HEK293 (cell line): ENCODE results near the gene PPIL3.

Source experiments
- CTCF ChIA-PET: fragments of 350-600 bp; formaldehyde crosslinking; extraction: SDS; loops from one replicate; lab custom pipeline; 2021; ENCODE audit warnings: antibody characterized with exemption; lab: Yijun Ruan, JAX
- POLR2A ChIA-PET: fragments of 300-600 bp; formaldehyde crosslinking; extraction: SDS; loops from one replicate; lab custom pipeline; 2020; ENCODE audit warnings: antibody characterized with exemption, inconsistent platforms; lab: Yijun Ruan, JAX
- H3K27ac ChIP-seq: fragments of 200-500 bp; sonication (Bioruptor generic); 2 replicates; pipeline ENCODE4 v1.5.1; 2014; ENCODE audit warnings: low read depth, low read length, control low read depth, inconsistent platforms; ENCODE audit errors: extremely low read depth
- H3K36me3 ChIP-seq, 2 experiments: fragments of 200-500 bp in 1 of 2; sonication (Bioruptor generic) in 1 of 2; 1 replicate in 1 of 2; 2 replicates in 1 of 2; pipeline ENCODE4 v1.5.1; 2014 to 2017; ENCODE audit warnings: inconsistent platforms in 2 of 2, low read length in 2 of 2; ENCODE audit not compliant: control insufficient read depth in 2 of 2, insufficient read depth in 1 of 2
- H3K4me1 ChIP-seq: fragments of 200-500 bp; sonication (Bioruptor generic); 2 replicates; pipeline ENCODE4 v1.5.1; 2014; ENCODE audit warnings: mild to moderate bottlenecking, low read length, inconsistent platforms; ENCODE audit not compliant: control insufficient read depth, insufficient read depth
- H3K4me3 ChIP-seq: 2 replicates; pipeline ENCODE4 v1.5.1; 2011; ENCODE audit warnings: low read depth, mild to moderate bottlenecking, control low read depth, low read length, moderate library complexity
- H3K9me3 ChIP-seq: fragments of 200-500 bp; sonication (Bioruptor generic); 2 replicates; pipeline ENCODE4 v1.5.1; 2014; ENCODE audit warnings: low read depth, low read length, inconsistent platforms; ENCODE audit not compliant: control insufficient read depth, insufficient read depth
- GLI2 ChIP-seq: fragments of 450-650 bp; formaldehyde crosslinking; IDR thresholded peaks from 2 replicates; pipeline ENCODE4; 2017; ENCODE audit warnings: missing biosample characterization, missing genetic modification characterization, low read depth, borderline replicate concordance
- KLF9 ChIP-seq: fragments of 450-650 bp; formaldehyde crosslinking; IDR thresholded peaks from 2 replicates; pipeline ENCODE4 v1.5.1; 2016; ENCODE audit warnings: missing biosample characterization, missing genetic modification characterization, low read depth
- OSR2 ChIP-seq: fragments of 450-650 bp; formaldehyde crosslinking; IDR thresholded peaks from 2 replicates; pipeline ENCODE4 v1.5.1; 2016; ENCODE audit warnings: missing biosample characterization, missing genetic modification characterization
- PRDM1 ChIP-seq: fragments of 450-650 bp; formaldehyde crosslinking; IDR thresholded peaks from 2 replicates; pipeline ENCODE4; 2016; ENCODE audit warnings: missing biosample characterization, missing genetic modification characterization
- SP2 ChIP-seq: fragments of 450-650 bp; formaldehyde crosslinking; IDR thresholded peaks from 2 replicates; pipeline ENCODE4 v1.5.1; 2016; ENCODE audit warnings: missing biosample characterization, missing genetic modification characterization
- SP7 ChIP-seq: fragments of 450-650 bp; formaldehyde crosslinking; IDR thresholded peaks from 2 replicates; pipeline ENCODE4 v1.5.1; 2016; ENCODE audit warnings: missing biosample characterization, missing genetic modification characterization
- YY2 ChIP-seq: fragments of 450-650 bp; formaldehyde crosslinking; IDR thresholded peaks from 2 replicates; pipeline ENCODE4 v1.5.1; 2016; ENCODE audit warnings: missing biosample characterization, missing genetic modification characterization
- ZBTB17 ChIP-seq: fragments of 450-650 bp; formaldehyde crosslinking; IDR thresholded peaks from 2 replicates; pipeline ENCODE4 v1.5.1; 2016; ENCODE audit warnings: missing biosample characterization, missing genetic modification characterization
- ZBTB21 ChIP-seq: fragments of 450-650 bp; formaldehyde crosslinking; IDR thresholded peaks from 2 replicates; pipeline ENCODE4 v1.5.1; 2017; ENCODE audit warnings: missing biosample characterization, missing genetic modification characterization
- ZEB2 ChIP-seq: fragments of 450-650 bp; formaldehyde crosslinking; IDR thresholded peaks from 2 replicates; pipeline ENCODE4 v1.5.1; 2016; ENCODE audit warnings: missing biosample characterization, missing genetic modification characterization
- ZFHX2 ChIP-seq: fragments of 450-650 bp; formaldehyde crosslinking; conservative IDR thresholded peaks from 2 replicates; pipeline ENCODE4 v1.5.1; 2016; ENCODE audit warnings: missing biosample characterization, missing genetic modification characterization
- ZNF138 ChIP-seq: fragments of 450-650 bp; formaldehyde crosslinking; IDR thresholded peaks from 2 replicates; pipeline ENCODE4 v1.5.1; 2016; ENCODE audit warnings: missing biosample characterization, missing genetic modification characterization, borderline replicate concordance
- ZNF23 ChIP-seq: fragments of 450-650 bp; formaldehyde crosslinking; IDR thresholded peaks from 2 replicates; pipeline ENCODE4 v1.5.1; 2016; ENCODE audit warnings: missing biosample characterization, missing genetic modification characterization, borderline replicate concordance
- ZNF24 ChIP-seq: fragments of 450-650 bp; formaldehyde crosslinking; IDR thresholded peaks from 2 replicates; pipeline ENCODE4 v1.5.1; 2016; ENCODE audit warnings: missing biosample characterization, missing genetic modification characterization
- ZNF341 ChIP-seq: fragments of 450-650 bp; formaldehyde crosslinking; IDR thresholded peaks from 2 replicates; pipeline ENCODE4; 2016; ENCODE audit warnings: low read depth, missing biosample characterization, missing genetic modification characterization
- ZNF473 ChIP-seq: fragments of 450-650 bp; formaldehyde crosslinking; IDR thresholded peaks from 2 replicates; pipeline ENCODE4 v1.5.1; 2017; ENCODE audit warnings: missing biosample characterization, missing genetic modification characterization
- ZNF560 ChIP-seq: fragments of 450-650 bp; formaldehyde crosslinking; IDR thresholded peaks from 2 replicates; pipeline ENCODE4 v1.5.1; 2017; ENCODE audit warnings: missing biosample characterization, missing genetic modification characterization, borderline replicate concordance
- ZNF610 ChIP-seq: fragments of 450-650 bp; formaldehyde crosslinking; IDR thresholded peaks from 2 replicates; pipeline ENCODE4 v1.5.1; 2016; ENCODE audit warnings: missing biosample characterization, missing genetic modification characterization, borderline replicate concordance
- ZNF629 ChIP-seq: fragments of 450-650 bp; formaldehyde crosslinking; IDR thresholded peaks from 2 replicates; pipeline ENCODE4 v1.5.1; 2017; ENCODE audit warnings: missing biosample characterization, missing genetic modification characterization
- ZNF747 ChIP-seq: fragments of 450-650 bp; formaldehyde crosslinking; IDR thresholded peaks from 2 replicates; pipeline ENCODE4 v1.5.1; 2016; ENCODE audit warnings: missing biosample characterization, missing genetic modification characterization
- ZNF792 ChIP-seq: fragments of 450-650 bp; formaldehyde crosslinking; IDR thresholded peaks from 2 replicates; pipeline ENCODE4 v1.5.1; 2016; ENCODE audit warnings: missing biosample characterization, missing genetic modification characterization
- TF ChIP-seq, protein P1 (sequence below): fragments of 450-650 bp; formaldehyde crosslinking; IDR thresholded peaks from 2 replicates; pipeline ENCODE4 v1.5.1; 2017; ENCODE audit warnings: missing biosample characterization, missing genetic modification characterization
- TF ChIP-seq, protein P2 (sequence below): fragments of 450-650 bp; formaldehyde crosslinking; IDR thresholded peaks from 2 replicates; pipeline ENCODE4 v1.5.1; 2016; ENCODE audit warnings: missing biosample characterization, missing genetic modification characterization
- TF ChIP-seq, protein P3 (sequence below): fragments of 450-650 bp; formaldehyde crosslinking; IDR thresholded peaks from 2 replicates; pipeline ENCODE4 v1.5.1; 2016; ENCODE audit warnings: missing biosample characterization, missing genetic modification characterization

Gene PPIL3

DNA sequence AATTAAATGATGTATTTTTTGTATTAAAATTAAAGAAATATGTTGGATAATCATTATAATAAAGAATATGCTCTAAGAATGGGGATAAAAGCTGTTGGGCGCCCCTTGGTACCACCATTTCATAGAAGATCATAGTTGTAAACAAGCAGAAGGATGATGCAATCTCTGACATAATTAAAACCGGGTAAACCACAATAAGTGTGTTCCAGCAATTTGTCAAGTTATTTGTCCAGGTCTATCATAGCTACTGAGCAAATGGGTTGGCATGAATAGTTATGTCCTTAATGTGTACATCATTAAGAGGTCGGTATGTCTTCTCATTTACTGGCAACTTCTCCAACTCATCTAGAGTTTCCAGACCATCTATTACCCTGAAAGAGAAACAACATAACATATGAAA is 17.7 kb downstream of the PPIL3 start:
- POLR2A ChIA-PET, result no interaction called here
- TF ChIP-seq, protein P1, sequence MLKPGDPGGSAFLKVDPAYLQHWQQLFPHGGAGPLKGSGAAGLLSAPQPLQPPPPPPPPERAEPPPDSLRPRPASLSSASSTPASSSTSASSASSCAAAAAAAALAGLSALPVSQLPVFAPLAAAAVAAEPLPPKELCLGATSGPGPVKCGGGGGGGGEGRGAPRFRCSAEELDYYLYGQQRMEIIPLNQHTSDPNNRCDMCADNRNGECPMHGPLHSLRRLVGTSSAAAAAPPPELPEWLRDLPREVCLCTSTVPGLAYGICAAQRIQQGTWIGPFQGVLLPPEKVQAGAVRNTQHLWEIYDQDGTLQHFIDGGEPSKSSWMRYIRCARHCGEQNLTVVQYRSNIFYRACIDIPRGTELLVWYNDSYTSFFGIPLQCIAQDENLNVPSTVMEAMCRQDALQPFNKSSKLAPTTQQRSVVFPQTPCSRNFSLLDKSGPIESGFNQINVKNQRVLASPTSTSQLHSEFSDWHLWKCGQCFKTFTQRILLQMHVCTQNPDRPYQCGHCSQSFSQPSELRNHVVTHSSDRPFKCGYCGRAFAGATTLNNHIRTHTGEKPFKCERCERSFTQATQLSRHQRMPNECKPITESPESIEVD (tag by site-specific recombination), result 0 out of 2 replicates have a peak, but pooled peaks have one; percentile 30
- TF ChIP-seq ZBTB17 (tag by site-specific recombination) (0 out of 2 replicates have a peak, but pooled peaks have one; percentile 11), ZBTB21 (tag by site-specific recombination) (0 out of 2 replicates have a peak, but pooled peaks have one; percentile 16), ZNF473 (tag by site-specific recombination) (no peak), ZNF560 (tag by site-specific recombination) (no peak), ZNF792 (tag by site-specific recombination) (no peak), OSR2 (peak; percentile 45), GLI2 (tag by site-specific recombination) (no peak), ZNF629 (tag by site-specific recombination) (peak; percentile 47), ZNF138 (tag by site-specific recombination) (no peak), ZEB2 (peak; percentile 52; the same call in 1 of the 2 replicates), SP7 (tag by site-specific recombination) (0 out of 2 replicates have a peak, but pooled peaks have one; percentile 42)
- Histone ChIP-seq H3K4me3 (no peak overlapping the region), H3K9me3 (no peaks in the 10 kb centered on the region), H3K4me1 (peaks cover 2% of the 10 kb centered on the region; the same call in 1 of the 2 replicates), H3K27ac (no peak overlapping the region), H3K36me3 (peaks cover 44 to 53% of the 10 kb centered on the region in 2 experiments)
- CTCF ChIA-PET, result interaction anchor here (0.6 kb wide), 1 partner anchor 288 kb away, joined by 3 read pairs; no protein-coding TSS in a partner anchor

DNA sequence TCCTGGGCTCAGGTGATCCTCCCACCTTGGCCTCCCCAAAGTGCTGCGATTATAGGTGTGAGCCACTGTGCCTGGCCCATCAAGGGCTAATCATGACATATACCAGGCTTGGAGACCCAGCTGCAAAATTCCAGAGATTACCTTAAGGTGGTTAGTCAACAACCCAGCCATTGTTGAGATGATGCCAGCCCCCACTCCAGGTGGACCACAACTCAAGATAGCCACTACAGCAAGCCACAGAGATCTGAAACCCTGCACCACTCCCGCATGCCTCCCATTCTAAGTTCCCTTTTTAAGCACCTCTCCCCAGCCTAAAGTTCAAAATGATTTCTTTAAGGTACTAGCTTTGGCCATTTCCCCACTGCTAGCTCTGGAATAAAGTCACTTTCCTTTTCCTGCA is 19.9 kb downstream of the PPIL3 start:
- TF ChIP-seq ZNF24, result no peak
- TF ChIP-seq ZNF747 (tag by site-specific recombination), result no peak
- TF ChIP-seq SP2, result no peak
- TF ChIP-seq, all 188 proteins: peak for 0
- Histone ChIP-seq H3K4me3 (no peak overlapping the region), H3K27ac (no peak overlapping the region), H3K9me3 (no peaks in the 10 kb centered on the region), H3K4me1 (peaks cover 2% of the 10 kb centered on the region; the same call in 1 of the 2 replicates), H3K36me3 (peaks cover 25 to 33% of the 10 kb centered on the region in 2 experiments)
- POLR2A ChIA-PET, result interaction anchor here (0.6 to 1.3 kb wide), 2 partner anchors 20 to 267 kb away, joined by 4 read pairs; partner anchors contain the start of genes NIF3L1 and PPIL3
- CTCF ChIA-PET, result interaction anchor here (0.6 to 0.7 kb wide), 3 partner anchors 265 to 1409 kb away, joined by 3 read pairs; no protein-coding TSS in a partner anchor

DNA sequence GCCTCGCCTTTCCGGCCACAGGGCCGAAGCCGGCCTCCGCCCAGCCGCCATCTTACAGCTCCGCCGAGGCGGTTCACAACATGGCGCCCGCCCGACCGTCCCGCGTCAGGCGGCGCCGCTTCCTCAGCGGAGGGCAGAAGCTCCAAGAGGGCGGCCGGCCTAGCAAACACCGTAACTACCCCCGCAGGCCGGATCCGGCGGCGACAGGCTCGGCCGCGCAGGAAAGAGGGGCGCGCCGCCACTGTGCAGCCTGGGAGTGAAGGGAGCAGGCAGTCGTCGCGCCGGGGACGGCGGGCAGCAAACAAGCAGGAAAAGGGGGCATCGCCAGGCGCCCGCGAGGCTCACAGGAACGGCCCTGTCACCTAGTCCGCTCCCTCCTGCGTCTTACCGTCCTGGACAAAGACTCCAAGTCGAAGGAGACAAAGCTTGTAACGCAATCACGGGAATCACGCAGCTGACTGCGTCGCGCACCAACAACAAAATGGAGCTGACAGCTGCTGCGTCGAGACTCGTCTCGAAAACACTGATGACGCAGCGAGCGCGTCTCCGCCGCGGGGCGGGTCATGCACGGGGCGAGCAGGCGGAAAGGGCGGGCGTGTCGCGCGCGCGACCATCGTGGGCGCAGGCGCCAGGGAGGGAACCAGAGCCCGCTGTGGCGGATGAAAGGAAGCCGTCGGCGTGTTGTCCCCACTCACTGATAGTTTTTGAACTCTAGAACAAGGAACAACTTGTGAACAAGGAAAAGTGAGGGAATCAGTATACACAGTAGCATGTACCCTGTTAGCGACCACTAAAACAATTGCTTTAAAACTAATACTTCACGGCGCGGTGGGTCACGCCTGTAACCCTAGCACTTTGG is 24.5 kb downstream of the PPIL3 start, which contains the start of gene CLK1:
TSS of gene CLK1 (minus strand) at position 483 of the 859 bp plus-strand sequence. CDS start 2,796 bp downstream, outside the sequence.
- H3K4me1 ChIP-seq, result peaks cover 12% of the 10 kb centered on the region; the same call in 1 of the 2 replicates
- POLR2A ChIA-PET, result interaction anchor here (0.6 to 2.0 kb wide), 21 partner anchors 9 to 940 kb away, joined by 3 to 36 read pairs (median 5); partner anchors contain the start of genes BZW1, CASP10, NIF3L1 and PPIL3
- H3K4me3 ChIP-seq, result peak within 1 kb of the TSS; percentile 95
- peaks cover 6 to 32% of the 10 kb centered on the region in 2 experiments for H3K36me3 ChIP-seq
- CTCF ChIA-PET, result interaction anchor here (0.9 kb wide), 1 partner anchor 151 kb away, joined by 5 read pairs; no protein-coding TSS in a partner anchor
- H3K9me3 ChIP-seq, result no peaks in the 10 kb centered on the region
- H3K27ac ChIP-seq, result peak within 1 kb of the TSS; percentile 97
- peak; percentile 67 for TF ChIP-seq KLF9 (tag by site-specific recombination)
- TF ChIP-seq, protein P2, sequence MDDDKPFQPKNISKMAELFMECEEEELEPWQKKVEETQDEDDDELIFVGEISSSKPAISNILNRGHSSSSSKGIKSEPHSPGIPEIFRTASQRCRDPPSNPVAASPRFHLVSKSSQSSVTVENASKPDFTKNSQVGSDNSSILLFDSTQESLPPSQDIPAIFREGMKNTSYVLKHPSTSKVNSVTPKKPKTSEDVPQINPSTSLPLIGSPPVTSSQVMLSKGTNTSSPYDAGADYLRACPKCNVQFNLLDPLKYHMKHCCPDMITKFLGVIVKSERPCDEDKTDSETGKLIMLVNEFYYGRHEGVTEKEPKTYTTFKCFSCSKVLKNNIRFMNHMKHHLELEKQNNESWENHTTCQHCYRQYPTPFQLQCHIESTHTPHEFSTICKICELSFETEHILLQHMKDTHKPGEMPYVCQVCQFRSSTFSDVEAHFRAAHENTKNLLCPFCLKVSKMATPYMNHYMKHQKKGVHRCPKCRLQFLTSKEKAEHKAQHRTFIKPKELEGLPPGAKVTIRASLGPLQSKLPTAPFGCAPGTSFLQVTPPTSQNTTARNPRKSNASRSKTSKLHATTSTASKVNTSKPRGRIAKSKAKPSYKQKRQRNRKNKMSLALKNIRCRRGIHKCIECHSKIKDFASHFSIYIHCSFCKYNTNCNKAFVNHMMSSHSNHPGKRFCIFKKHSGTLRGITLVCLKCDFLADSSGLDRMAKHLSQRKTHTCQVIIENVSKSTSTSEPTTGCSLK (tag by site-specific recombination), result no peak
- TF ChIP-seq, protein P3, sequence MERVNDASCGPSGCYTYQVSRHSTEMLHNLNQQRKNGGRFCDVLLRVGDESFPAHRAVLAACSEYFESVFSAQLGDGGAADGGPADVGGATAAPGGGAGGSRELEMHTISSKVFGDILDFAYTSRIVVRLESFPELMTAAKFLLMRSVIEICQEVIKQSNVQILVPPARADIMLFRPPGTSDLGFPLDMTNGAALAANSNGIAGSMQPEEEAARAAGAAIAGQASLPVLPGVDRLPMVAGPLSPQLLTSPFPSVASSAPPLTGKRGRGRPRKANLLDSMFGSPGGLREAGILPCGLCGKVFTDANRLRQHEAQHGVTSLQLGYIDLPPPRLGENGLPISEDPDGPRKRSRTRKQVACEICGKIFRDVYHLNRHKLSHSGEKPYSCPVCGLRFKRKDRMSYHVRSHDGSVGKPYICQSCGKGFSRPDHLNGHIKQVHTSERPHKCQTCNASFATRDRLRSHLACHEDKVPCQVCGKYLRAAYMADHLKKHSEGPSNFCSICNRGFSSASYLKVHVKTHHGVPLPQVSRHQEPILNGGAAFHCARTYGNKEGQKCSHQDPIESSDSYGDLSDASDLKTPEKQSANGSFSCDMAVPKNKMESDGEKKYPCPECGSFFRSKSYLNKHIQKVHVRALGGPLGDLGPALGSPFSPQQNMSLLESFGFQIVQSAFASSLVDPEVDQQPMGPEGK (tag by site-specific recombination), result 0 out of 2 replicates have a peak, but pooled peaks have one; percentile 23
- peak; percentile 70 for TF ChIP-seq YY2
- 0 out of 2 replicates have a peak, but pooled peaks have one; percentile 20 for TF ChIP-seq ZNF341 (tag by site-specific recombination)
- peak; percentile 88 for TF ChIP-seq ZFHX2 (tag by site-specific recombination)
- TF ChIP-seq ZNF23 (tag by site-specific recombination), result no peak
- TF ChIP-seq PRDM1, result no peak
- TF ChIP-seq ZNF610 (tag by site-specific recombination), result 0 out of 2 replicates have a peak, but pooled peaks have one; percentile 46
- peak; percentile 97 for TF ChIP-seq ZNF629 (tag by site-specific recombination)
